Smooth muscle cell (in vitro differentiated cells): ENCODE measurements around the gene RSPH9. TPM values are rescaled to one million over a fixed set of nuclear protein-coding genes. Genes with fewer than 3 reads are reported as not detected.

Experiments
- DNase-seq: peaks from one replicate; lab custom pipeline; 2025; ENCODE audit not compliant: unreplicated experiment; lab: John Stamatoyannopoulos, UW
- H2AFZ ChIP-seq: fragments of 200-600 bp; sonication (generic); 2 replicates; pipeline ENCODE4 v1.6.0; 2016; ENCODE audit warnings: antibody characterized with exemption, low read depth, mild to moderate bottlenecking
- H3F3A ChIP-seq: fragments of 200-600 bp; sonication (generic); 2 replicates; pipeline ENCODE4 v1.6.0; 2017; ENCODE audit warnings: antibody characterized with exemption, low read depth
- H3K27ac ChIP-seq: fragments of 200-600 bp; sonication (generic); 2 replicates; pipeline ENCODE4 v1.5.1; 2016; ENCODE audit warnings: low read depth, mild to moderate bottlenecking
- H3K27me3 ChIP-seq: fragments of 200-600 bp; sonication (generic); 2 replicates; pipeline ENCODE4 v1.6.1; 2016; ENCODE audit warnings: low read depth, mild to moderate bottlenecking
- H3K36me3 ChIP-seq: fragments of 200-600 bp; sonication (generic); 2 replicates; pipeline ENCODE4 v1.5.1; 2016; ENCODE audit warnings: low read depth
- H3K4me1 ChIP-seq: fragments of 200-600 bp; sonication (generic); 2 replicates; pipeline ENCODE4 v1.5.1; 2016; ENCODE audit warnings: low read depth
- H3K4me2 ChIP-seq: fragments of 200-600 bp; sonication (generic); 2 replicates; pipeline ENCODE4 v1.6.0; 2016; ENCODE audit warnings: mild to moderate bottlenecking
- H3K4me3 ChIP-seq: fragments of 200-600 bp; sonication (generic); 2 replicates; pipeline ENCODE4 v1.5.1; 2016; ENCODE audit warnings: mild to moderate bottlenecking
- H3K79me2 ChIP-seq: fragments of 200-600 bp; sonication (generic); 2 replicates; pipeline ENCODE4 v1.6.0; 2016; ENCODE audit warnings: low read depth, mild to moderate bottlenecking
- H3K9ac ChIP-seq: fragments of 200-600 bp; sonication (generic); 2 replicates; pipeline ENCODE4 v1.6.0; 2016; ENCODE audit warnings: low read depth
- H3K9me3 ChIP-seq: fragments of 200-600 bp; sonication (generic); replicated peaks from 2 replicates; pipeline ENCODE4 v1.5.1; 2016; ENCODE audit warnings: low read depth
- H4K20me1 ChIP-seq: fragments of 200-600 bp; sonication (generic); 2 replicates; pipeline ENCODE4 v1.6.0; 2016; ENCODE audit warnings: low read depth
- CTCF ChIP-seq: fragments of 200-600 bp; sonication (generic); IDR thresholded peaks from 2 replicates; pipeline ENCODE4 v1.5.1; 2017; ENCODE audit warnings: borderline replicate concordance, mild to moderate bottlenecking, antibody characterized with exemption; ENCODE audit not compliant: insufficient read depth, poor library complexity, severe bottlenecking
- WGBS: methylation state at CpG from one replicate; pipeline ENCODE4 v1.1.7; 2016; ENCODE audit warnings: low lambda C conversion rate; 5-methylcytosine and 5-hydroxymethylcytosine counted together
- polyA plus RNA-seq: library from polyadenylated mRNA; unstranded; fragments of >200 nt; fragmentation: Nextera tagmentation; extraction: Ambion mirVana; gene quantifications from 2 replicates; pipeline ENCODE4 v1.2.1, GENCODE V29; 2016
- total RNA-seq: library from RNA; depleted of rRNA; stranded (reverse); fragments of >200 nt; gene quantifications from 2 replicates; pipeline ENCODE4 v1.2.3, GENCODE V29; 2014

Gene RSPH9
- total and polyA plus RNA-seq, 2 experiments from 2014 or later, result 1.9 to 2.5 TPM

- Histone ChIP-seq H3K27ac (no peak overlapping the region), H3F3A (peaks cover 11% of the 10 kb centered on the region), H4K20me1 (peaks cover 4% of the 10 kb centered on the region), H3K27me3 (no peaks in the 10 kb centered on the region), H3K9ac (no peak overlapping the region), H3K79me2 (no peaks in the 10 kb centered on the region), H2AFZ (no peak overlapping the region), H3K4me3 (no peak overlapping the region), H3K9me3 (no peaks in the 10 kb centered on the region), H3K36me3 (no peaks in the 10 kb centered on the region), H3K4me2 (no peak overlapping the region), H3K4me1 (peaks cover 6% of the 10 kb centered on the region)
- DNase-seq, result no peak
- TF ChIP-seq CTCF, result no peak
- 35% methylated on average over 9 of the region's 9 CpGs for WGBS
Measured at GRCh38 chr6:43714311-43715055, 69.6 kb downstream of the RSPH9 start.

- no peak for DNase-seq
Measured at GRCh38 chr6:43715056-43715788, 70.4 kb downstream of the RSPH9 start.

GRCh38 chr6:43716099-43716498, 71.3 kb downstream of the RSPH9 start:
- H3K36me3 ChIP-seq, result no peaks in the 10 kb centered on the region
- H3K9me3 ChIP-seq, result no peaks in the 10 kb centered on the region
- H3K27me3 ChIP-seq, result no peaks in the 10 kb centered on the region
- 85% methylated on average over 9 of the region's 9 CpGs for WGBS
- no peak overlapping the region for H3K27ac ChIP-seq
- H3K4me3 ChIP-seq, result no peak overlapping the region
- TF ChIP-seq CTCF, result no peak
- peaks cover 6% of the 10 kb centered on the region for H3K4me1 ChIP-seq
- no peaks in the 10 kb centered on the region for H3K79me2 ChIP-seq
- DNase-seq, result no peak
- peaks cover 11% of the 10 kb centered on the region for H3F3A ChIP-seq
- H3K9ac ChIP-seq, result no peak overlapping the region
- no peaks in the 10 kb centered on the region for H4K20me1 ChIP-seq
- H2AFZ ChIP-seq, result no peak overlapping the region
- no peak overlapping the region for H3K4me2 ChIP-seq

More at GRCh38 chr6:43715056-43715788, 70.4 kb downstream of the RSPH9 start:
- WGBS, result 85% methylated on average over 5 of the region's 5 CpGs
- H3K4me3 ChIP-seq, result no peak overlapping the region
- no peaks in the 10 kb centered on the region for H3K79me2 ChIP-seq
- no peaks in the 10 kb centered on the region for H3K36me3 ChIP-seq
- peaks cover 6% of the 10 kb centered on the region for H3K4me1 ChIP-seq
- H3K9me3 ChIP-seq, result no peaks in the 10 kb centered on the region
- no peaks in the 10 kb centered on the region for H3K27me3 ChIP-seq
- H3F3A ChIP-seq, result peaks cover 11% of the 10 kb centered on the region
- H3K9ac ChIP-seq, result no peak overlapping the region
- no peak overlapping the region for H2AFZ ChIP-seq
- no peaks in the 10 kb centered on the region for H4K20me1 ChIP-seq
- no peak overlapping the region for H3K27ac ChIP-seq
- no peak for TF ChIP-seq CTCF
- no peak overlapping the region for H3K4me2 ChIP-seq

- no peak overlapping the region for H3K4me3 ChIP-seq
- no peak for DNase-seq
- no peaks in the 10 kb centered on the region for H3K36me3 ChIP-seq
- over 99% methylated on average over 5 of the region's 8 CpGs for WGBS
- no peaks in the 10 kb centered on the region for H3K79me2 ChIP-seq
- no peaks in the 10 kb centered on the region for H4K20me1 ChIP-seq
- TF ChIP-seq CTCF, result no peak
- peaks cover 9% of the 10 kb centered on the region for H3F3A ChIP-seq
- H3K4me2 ChIP-seq, result no peak overlapping the region
- no peaks in the 10 kb centered on the region for H3K9me3 ChIP-seq
- peaks cover 6% of the 10 kb centered on the region for H3K4me1 ChIP-seq
- H3K27ac ChIP-seq, result no peak overlapping the region
- H3K9ac ChIP-seq, result no peak overlapping the region
- no peaks in the 10 kb centered on the region for H3K27me3 ChIP-seq
- no peak overlapping the region for H2AFZ ChIP-seq
Measured at GRCh38 chr6:43717389-43717788, 72.6 kb downstream of the RSPH9 start.
